Activated CD4-positive, alpha-beta T cell treated with anti-CD3 and anti-CD28 coated beads for 36 hours (primary cell): Measurements from ENCODE around the gene STRN4. TPM values are rescaled to one million over a fixed set of nuclear protein-coding genes. Genes with fewer than 3 reads are reported as not detected.

Source experiments
- ATAC-seq: fragments of 200-7000 bp; cut with Tn5 transposase; one replicate; pipeline ENCODE4 v1.10.0; 2021; ENCODE audit warnings: mild to moderate bottlenecking, moderate library complexity
- CTCF ChIA-PET: fragments of 350-600 bp; sonication (Branson Sonifier 250); formaldehyde crosslinking; loops from one replicate; lab custom pipeline; 2021; ENCODE audit warnings: antibody characterized with exemption; lab: Charles Lee
- POLR2A ChIA-PET: fragments of 350-600 bp; sonication (Branson Sonifier 250); formaldehyde crosslinking; loops from one replicate; lab custom pipeline; 2021; ENCODE audit warnings: antibody characterized with exemption, inconsistent platforms; lab: Charles Lee
- DNase-seq: peaks from one replicate; pipeline ENCODE4 v3.0.0-alpha.2; 2020
- H3K27ac Mint-ChIP-seq: one replicate; pipeline ENCODE4 v1.8.0; 2021; ENCODE audit warnings: mixed read lengths
- H3K27me3 Mint-ChIP-seq: one replicate; pipeline ENCODE4 v1.8.0; 2021; ENCODE audit warnings: mixed read lengths
- H3K36me3 Mint-ChIP-seq: one replicate; pipeline ENCODE4 v1.8.0; 2021; ENCODE audit warnings: low read depth, mixed read lengths
- H3K4me1 Mint-ChIP-seq: one replicate; pipeline ENCODE4 v1.8.0; 2021; ENCODE audit warnings: mixed read lengths
- H3K4me3 Mint-ChIP-seq: one replicate; pipeline ENCODE4 v1.8.0; 2021; ENCODE audit warnings: mild to moderate bottlenecking, moderate library complexity, mixed read lengths
- H3K9me3 Mint-ChIP-seq: one replicate; pipeline ENCODE4 v1.8.0; 2021; ENCODE audit warnings: low read depth, mixed read lengths
- intact Hi-C, 2 experiments: fragments of 100-400 bp; cut with DNase I in 1 of 2; cut with micrococcal nuclease in 1 of 2; formaldehyde crosslinking; loops; one replicate each; pipeline versions ENCODE4 v1.14.2 to v1.15.1; 2022 to 2024; cut with DNase I, micrococcal nuclease
- total RNA-seq, 2 experiments: library from RNA; stranded (reverse); gene quantifications; one replicate each; pipeline ENCODE4 v1.2.3, GENCODE V29; 2021

The STRN4 gene
- total RNA-seq, 2 experiments from 2014 or later, result 56.4 to 56.8 TPM

DNA sequence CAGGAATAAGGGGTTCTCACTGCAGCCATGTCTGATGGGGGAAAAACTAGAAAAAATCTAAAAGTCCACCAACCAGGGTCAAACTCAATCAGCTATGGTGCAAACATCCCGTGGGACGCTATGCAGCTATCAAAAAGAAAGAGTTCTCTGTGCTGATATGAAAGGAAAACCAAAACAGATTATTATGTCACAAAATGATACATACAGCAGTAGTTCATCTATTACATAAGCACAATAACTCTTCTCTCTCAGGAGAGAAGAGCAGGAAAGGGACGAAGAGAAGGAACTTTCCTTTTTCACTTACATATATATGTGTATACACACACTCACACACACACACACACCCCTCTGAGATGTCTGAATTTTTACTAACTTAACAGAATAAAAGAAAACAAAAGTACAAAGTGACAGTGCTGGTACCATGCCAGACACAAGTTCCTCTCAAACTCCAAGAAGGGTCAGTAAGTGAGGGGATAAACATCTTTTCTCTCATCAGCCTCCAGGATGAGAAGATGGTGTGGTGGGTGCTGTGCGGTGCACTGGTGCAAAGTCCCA is 3.2 kb downstream of the STRN4 start:
- Mint-ChIP-seq H3K36me3 (peaks cover 19% of the 10 kb centered on the region), H3K4me1 (peaks cover 54% of the 10 kb centered on the region), H3K4me3 (no peak overlapping the region), H3K9me3 (no peaks in the 10 kb centered on the region), H3K27ac (no peak overlapping the region), H3K27me3 (no peaks in the 10 kb centered on the region)
- CTCF ChIA-PET, result interaction anchor here (1.0 to 1.4 kb wide), 2 partner anchors 14 to 214 kb away, joined by 3 to 4 read pairs; no protein-coding TSS in a partner anchor
- POLR2A ChIA-PET, result interaction anchor here (0.7 kb wide), 1 partner anchor 16 kb away, joined by 3 read pairs; no protein-coding TSS in a partner anchor
- ATAC-seq, result no peak
- DNase-seq, result no peak
- intact Hi-C loops, result loop anchor here in 1 of 2 experiments (10.0 kb wide), 1 partner anchor 218 kb away; no protein-coding TSS in a partner anchor

DNA sequence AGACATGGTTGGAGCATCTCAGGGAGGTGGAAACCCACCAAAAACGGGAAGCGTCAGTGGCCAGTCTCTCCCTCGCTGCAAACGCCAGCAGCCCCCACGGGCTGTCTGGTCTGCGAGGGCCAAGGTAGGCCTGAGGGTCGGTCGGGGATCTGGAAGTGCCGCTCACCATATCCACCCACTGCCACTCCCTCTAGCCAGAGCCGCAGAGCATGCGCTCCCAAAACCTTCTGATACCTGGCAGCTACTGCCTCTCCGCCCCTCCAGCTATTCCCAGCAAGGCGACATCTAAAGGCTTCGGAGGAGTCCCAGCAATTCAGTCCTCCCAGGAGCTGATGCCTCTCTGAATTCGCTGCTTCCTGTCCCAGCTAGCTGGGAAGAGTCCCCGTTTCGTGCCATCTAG is 4.8 kb downstream of the STRN4 start:
- CTCF ChIA-PET, result interaction anchor here (0.5 to 1.5 kb wide), 11 partner anchors 10 to 99 kb away, joined by 3 to 4 read pairs (median 3); partner anchors contain the start of gene DACT3
- Mint-ChIP-seq H3K4me3 (no peak overlapping the region), H3K9me3 (no peaks in the 10 kb centered on the region), H3K27me3 (no peaks in the 10 kb centered on the region), H3K4me1 (peaks cover 46% of the 10 kb centered on the region), H3K27ac (no peak overlapping the region), H3K36me3 (peaks cover 28% of the 10 kb centered on the region)
- POLR2A ChIA-PET, result no interaction called here
- DNase-seq (no peak), ATAC-seq (no peak)
- intact Hi-C loops, result loop anchor here in 1 of 2 experiments (10.0 kb wide), 1 partner anchor 217 kb away; no protein-coding TSS in a partner anchor

DNA sequence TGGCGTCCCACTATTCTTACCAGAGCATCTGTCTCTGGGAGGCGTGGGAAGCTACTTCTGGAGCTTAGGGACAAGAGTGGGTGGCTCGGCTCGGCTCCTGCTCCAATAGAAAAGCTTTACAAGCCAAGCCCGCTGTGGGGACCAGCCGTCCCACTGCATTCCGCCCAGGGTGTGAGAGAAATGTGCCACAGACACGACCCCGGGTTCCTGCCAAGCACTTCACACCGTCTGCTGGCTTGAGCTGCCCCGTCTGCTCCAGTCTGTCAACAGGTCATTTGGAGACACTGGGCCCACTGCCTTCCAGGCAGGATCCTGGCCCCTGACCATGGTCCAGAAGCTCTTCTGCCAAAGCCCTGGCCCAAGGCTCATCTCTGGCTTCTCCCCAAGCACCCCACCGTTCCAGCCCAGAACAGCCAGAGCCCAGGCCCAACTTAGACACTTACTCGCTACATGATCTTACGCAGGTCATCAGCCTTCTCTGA is 6.9 kb downstream of the STRN4 start:
- intact Hi-C loops, result no loop called here
- ChIA-PET CTCF (interaction anchor here (0.5 to 1.5 kb wide), 3 partner anchors 11 to 204 kb away, joined by 3 to 6 read pairs (median 4); no protein-coding TSS in a partner anchor), POLR2A (no interaction called here)
- H3K4me1 Mint-ChIP-seq, result peaks cover 35% of the 10 kb centered on the region
- DNase-seq (no peak), ATAC-seq (no peak)
- H3K9me3 Mint-ChIP-seq, result no peaks in the 10 kb centered on the region
- no peak overlapping the region for H3K4me3 Mint-ChIP-seq
- no peaks in the 10 kb centered on the region for H3K27me3 Mint-ChIP-seq
- H3K36me3 Mint-ChIP-seq, result peaks cover 30% of the 10 kb centered on the region
- H3K27ac Mint-ChIP-seq, result peak overlapping the region; percentile 8

DNA sequence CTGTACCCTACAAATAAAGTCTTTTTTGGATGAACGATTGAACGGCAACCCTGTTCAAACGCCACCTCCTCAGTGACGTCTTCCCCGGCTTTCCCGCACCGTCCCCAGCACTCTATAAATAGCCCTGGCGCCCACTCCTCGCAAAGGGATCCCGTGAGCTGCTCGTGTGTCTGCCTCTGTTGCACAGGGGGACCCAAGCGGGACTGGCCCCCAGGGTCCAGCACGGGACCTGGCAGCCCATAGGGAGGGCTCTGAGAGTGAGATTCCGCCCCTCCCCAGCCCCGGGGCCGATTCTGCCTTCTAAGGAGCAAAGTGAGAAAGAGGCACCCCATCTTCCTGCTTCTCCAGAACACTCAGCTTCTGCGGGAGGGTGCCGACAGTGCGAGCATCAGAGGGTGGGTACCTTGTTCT is 8.5 kb downstream of the STRN4 start:
- POLR2A ChIA-PET, result interaction anchor here (0.6 kb wide), 1 partner anchor 35 kb away, joined by 3 read pairs; no protein-coding TSS in a partner anchor
- no peak overlapping the region for H3K27ac Mint-ChIP-seq

DNA sequence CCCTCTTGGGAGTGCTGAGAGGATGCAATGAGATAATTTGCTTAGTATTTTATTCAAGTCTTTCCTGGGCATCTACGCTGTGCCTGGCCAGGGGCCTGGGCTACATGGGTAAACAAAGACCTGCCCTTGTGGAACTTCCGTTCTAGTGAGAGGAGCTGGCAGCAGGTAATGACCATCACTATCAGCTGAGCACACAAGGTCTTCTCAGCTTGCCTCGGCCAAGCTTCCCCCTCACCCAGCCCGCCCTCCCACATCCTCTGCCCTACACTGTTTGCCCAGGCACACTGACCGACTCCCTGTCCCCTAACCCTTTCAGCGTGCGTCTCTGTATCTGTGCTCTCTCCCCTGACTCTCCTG is 9.0 kb downstream of the STRN4 start:
- no peaks in the 10 kb centered on the region for H3K9me3 Mint-ChIP-seq
- peaks cover 31% of the 10 kb centered on the region for H3K36me3 Mint-ChIP-seq
- no peak for ATAC-seq
- no peak overlapping the region for H3K4me3 Mint-ChIP-seq
- DNase-seq, result no peak
- H3K4me1 Mint-ChIP-seq, result peaks cover 17% of the 10 kb centered on the region
- H3K27me3 Mint-ChIP-seq, result no peaks in the 10 kb centered on the region
- ChIA-PET POLR2A (interaction anchor here (0.6 kb wide), 1 partner anchor 35 kb away, joined by 3 read pairs; no protein-coding TSS in a partner anchor), CTCF (interaction anchor here (0.7 to 1.6 kb wide), 5 partner anchors 10 to 103 kb away, joined by 3 to 9 read pairs (median 4); no protein-coding TSS in a partner anchor)
- intact Hi-C loops, result no loop called here
- no peak overlapping the region for H3K27ac Mint-ChIP-seq

More for the DNA sequence above, 8.5 kb downstream of the STRN4 start:
- Mint-ChIP-seq H3K9me3 (no peaks in the 10 kb centered on the region), H3K4me3 (no peak overlapping the region), H3K4me1 (peaks cover 20% of the 10 kb centered on the region), H3K36me3 (peaks cover 32% of the 10 kb centered on the region), H3K27me3 (no peaks in the 10 kb centered on the region)
- intact Hi-C loops, result no loop called here
- CTCF ChIA-PET, result interaction anchor here (0.7 to 1.6 kb wide), 5 partner anchors 10 to 103 kb away, joined by 3 to 9 read pairs (median 4); no protein-coding TSS in a partner anchor
- DNase-seq (no peak), ATAC-seq (no peak)

DNA sequence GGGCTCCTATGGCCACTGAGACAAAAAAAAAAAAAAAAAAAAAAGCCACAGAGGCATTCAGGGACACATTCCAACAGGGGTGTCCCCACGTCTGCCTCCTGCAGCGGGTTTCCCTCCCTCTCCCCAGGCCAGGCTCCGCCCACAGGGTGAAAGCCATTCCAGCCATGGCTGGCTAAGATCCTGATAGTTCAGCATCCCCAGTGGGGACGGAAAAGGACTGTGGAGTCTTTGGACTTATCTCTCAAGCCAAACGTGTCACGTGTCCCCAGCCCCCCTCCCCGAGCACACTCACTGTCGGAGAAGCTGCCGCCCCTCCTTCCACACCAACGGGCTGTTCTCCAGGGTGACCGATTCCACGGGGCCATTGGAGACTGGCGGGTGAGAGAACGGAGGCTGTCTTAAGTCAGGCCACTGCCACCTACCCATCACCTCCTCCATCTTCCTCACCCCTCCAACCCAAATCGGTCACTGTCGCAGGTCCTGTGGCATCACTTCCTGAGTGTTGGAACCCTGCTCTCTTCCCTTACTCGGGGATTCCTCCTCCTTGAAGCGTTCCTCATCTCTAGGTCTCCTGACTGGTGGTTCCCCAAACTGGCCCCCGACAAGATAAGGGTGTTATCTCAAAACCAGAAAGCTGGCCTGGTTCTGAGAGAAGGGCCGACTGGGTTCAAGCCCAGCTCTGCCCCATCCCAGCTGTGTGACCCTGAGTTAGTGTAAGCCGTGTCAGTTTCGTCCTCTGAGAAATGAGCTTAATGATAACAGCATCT is 9.5 kb downstream of the STRN4 start:
- POLR2A ChIA-PET, result interaction anchor here (0.6 kb wide), 1 partner anchor 22 kb away, joined by 5 read pairs; no protein-coding TSS in a partner anchor
- Mint-ChIP-seq H3K4me1 (peaks cover 16% of the 10 kb centered on the region), H3K27me3 (no peaks in the 10 kb centered on the region), H3K36me3 (peaks cover 32% of the 10 kb centered on the region), H3K4me3 (no peak overlapping the region), H3K9me3 (no peaks in the 10 kb centered on the region), H3K27ac (no peak overlapping the region)
- CTCF ChIA-PET, result interaction anchor here (0.7 to 1.6 kb wide), 3 partner anchors 9 to 34 kb away, joined by 4 to 9 read pairs (median 4); no protein-coding TSS in a partner anchor
- no peak for DNase-seq
- no peak for ATAC-seq
- intact Hi-C loops, result no loop called here

DNA sequence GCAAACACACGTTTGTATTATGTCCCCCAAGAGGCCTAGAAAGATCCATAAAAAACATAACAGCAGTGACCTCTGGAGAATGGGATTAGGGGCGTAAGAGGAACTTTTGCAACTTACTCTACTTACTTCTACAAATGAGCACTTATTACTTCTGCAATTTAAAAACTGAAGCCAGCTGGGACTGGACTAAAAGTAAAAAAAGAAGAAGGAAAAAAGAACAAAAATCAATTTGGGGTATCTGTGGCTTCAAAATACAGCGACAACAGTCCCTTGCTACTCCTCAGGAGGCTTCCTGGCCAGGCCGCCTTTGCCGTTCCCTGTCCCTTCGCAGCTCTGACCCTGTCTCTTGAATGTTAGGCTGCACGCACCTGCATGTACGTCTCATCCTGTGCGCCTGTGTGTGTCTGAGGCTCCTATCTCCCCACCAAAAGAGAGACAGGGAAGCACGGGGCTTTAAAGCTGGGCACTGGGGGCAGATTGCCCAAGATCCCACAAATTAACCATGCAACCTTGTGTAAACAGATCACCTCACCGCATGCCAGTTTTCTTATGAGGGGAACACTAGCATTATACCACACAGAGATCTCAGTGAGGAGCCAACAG is 12.5 kb downstream of the STRN4 start:
- DNase-seq (no peak), ATAC-seq (no peak)
- H3K9me3 Mint-ChIP-seq, result no peaks in the 10 kb centered on the region
- peaks cover 31% of the 10 kb centered on the region for H3K36me3 Mint-ChIP-seq
- no peak overlapping the region for H3K27ac Mint-ChIP-seq
- H3K27me3 Mint-ChIP-seq, result no peaks in the 10 kb centered on the region
- H3K4me3 Mint-ChIP-seq, result no peak overlapping the region
- peaks cover 17% of the 10 kb centered on the region for H3K4me1 Mint-ChIP-seq
- intact Hi-C loops, result no loop called here
- CTCF ChIA-PET, result interaction anchor here (1.0 to 1.6 kb wide), 5 partner anchors 16 to 114 kb away, joined by 3 to 6 read pairs (median 3); partner anchors contain the start of gene DACT3
- POLR2A ChIA-PET, result no interaction called here

DNA sequence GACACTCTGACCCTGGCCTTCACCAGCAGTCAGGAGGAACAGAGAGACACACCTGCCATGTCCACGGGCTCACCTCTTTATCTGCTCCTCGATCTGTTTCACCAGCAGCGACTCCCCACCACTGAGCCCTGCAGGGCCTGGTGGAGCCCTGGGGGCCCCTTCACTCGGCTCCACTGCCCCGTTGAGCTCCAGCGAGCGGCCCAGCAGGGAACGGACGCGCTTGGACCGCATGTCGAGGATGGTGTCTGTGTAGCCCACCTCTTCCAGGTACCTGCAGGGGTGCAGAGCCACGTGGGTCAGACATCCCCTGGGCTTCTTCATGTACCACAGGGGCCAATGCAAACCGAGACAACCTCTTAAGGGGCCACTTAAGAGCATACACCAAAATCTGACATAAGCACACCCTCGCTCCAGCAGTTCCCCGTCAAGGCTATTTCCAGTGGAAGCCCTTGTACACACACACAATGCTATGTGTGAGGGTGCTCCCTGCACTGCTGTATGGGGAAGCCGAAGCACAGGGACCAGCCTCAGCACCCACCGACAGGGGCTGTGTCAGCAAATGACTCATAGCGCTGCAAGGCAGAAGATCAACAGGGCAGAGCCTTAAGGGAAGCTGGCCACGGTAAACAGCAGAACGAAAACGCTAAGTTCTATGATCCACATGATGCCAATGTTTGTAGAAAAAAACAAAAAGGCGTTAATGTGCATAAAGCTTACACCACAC is 13.1 kb downstream of the STRN4 start:
- intact Hi-C loops, result no loop called here
- Mint-ChIP-seq H3K9me3 (no peaks in the 10 kb centered on the region), H3K27me3 (no peaks in the 10 kb centered on the region), H3K27ac (no peak overlapping the region), H3K4me1 (peaks cover 22% of the 10 kb centered on the region), H3K36me3 (peaks cover 35% of the 10 kb centered on the region), H3K4me3 (no peak overlapping the region)
- DNase-seq (no peak), ATAC-seq (no peak)
- POLR2A ChIA-PET, result no interaction called here
- CTCF ChIA-PET, result interaction anchor here (1.0 to 1.1 kb wide), 3 partner anchors 25 to 72 kb away, joined by 3 read pairs; partner anchors contain the start of gene DACT3

DNA sequence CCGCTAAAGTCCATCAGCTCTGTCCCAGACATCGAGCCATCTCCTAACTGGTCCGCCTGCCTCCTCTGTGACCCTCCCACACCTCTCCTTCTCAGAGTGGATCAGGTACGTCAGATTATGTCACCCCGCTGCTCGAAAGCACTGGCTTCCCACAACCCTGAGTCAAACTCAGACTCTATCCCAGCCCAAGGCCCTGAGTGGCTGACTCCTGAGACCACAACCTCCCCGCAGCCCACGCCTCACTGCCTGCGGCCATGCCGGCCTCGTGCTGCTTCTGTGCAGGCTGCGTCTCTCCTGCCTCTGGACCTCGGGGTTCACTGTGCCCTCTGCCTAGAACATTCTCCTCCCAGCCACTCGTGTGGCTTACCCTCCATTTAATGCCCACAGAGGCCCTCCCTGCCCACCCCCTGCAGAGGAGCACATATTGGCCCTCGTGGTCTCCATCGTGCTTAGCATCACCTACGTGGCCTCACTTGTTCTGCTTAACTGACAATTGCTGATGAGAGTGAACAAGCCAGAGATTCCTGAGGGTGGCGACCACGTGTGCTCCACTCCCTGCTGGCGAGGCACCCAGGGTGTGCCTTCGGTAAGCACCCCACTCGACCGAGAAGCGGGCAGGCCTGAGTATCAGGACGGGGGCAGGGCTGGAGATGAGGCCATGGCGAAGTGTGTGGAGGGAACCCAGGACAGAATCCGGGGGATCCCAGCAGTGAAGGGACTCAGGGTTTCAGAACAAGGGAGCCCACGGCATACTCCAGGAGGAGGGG is 13.9 kb downstream of the STRN4 start:
- ChIA-PET CTCF (interaction anchor here (0.9 to 1.8 kb wide), 4 partner anchors 18 to 88 kb away, joined by 3 to 5 read pairs (median 4); no protein-coding TSS in a partner anchor), POLR2A (no interaction called here)
- H3K9me3 Mint-ChIP-seq, result no peaks in the 10 kb centered on the region
- H3K4me1 Mint-ChIP-seq, result peaks cover 22% of the 10 kb centered on the region
- peak overlapping the region; percentile 22 for H3K27ac Mint-ChIP-seq
- H3K27me3 Mint-ChIP-seq, result no peaks in the 10 kb centered on the region
- intact Hi-C loops, result no loop called here
- DNase-seq, result no peak
- no peak overlapping the region for H3K4me3 Mint-ChIP-seq
- peaks cover 32% of the 10 kb centered on the region for H3K36me3 Mint-ChIP-seq
- no peak for ATAC-seq

DNA sequence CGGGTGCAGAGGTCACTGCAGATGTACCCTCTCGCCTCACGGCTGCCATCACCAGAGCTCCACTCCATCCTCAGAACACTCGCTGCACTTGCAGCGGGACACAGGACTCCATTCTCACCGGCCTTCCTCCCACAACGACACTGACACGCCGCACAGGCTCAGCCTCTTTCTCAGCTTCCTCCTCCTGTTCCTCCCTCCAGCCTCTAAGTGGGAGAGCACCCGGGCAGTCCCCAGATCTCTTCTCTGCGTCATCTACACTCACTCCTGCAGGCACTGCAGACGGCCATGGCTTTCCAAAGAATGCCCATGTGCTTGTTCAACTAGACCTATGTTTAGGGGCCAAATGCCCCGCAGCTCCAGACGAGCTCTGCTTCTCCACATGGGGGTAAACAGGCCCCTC is 14.7 kb downstream of the STRN4 start:
- intact Hi-C loops, result loop anchor here in 1 of 2 experiments (2.0 kb wide), 1 partner anchor 15 kb away; the partner anchor contains the start of gene PRKD2
- Mint-ChIP-seq H3K27ac (no peak overlapping the region), H3K4me3 (no peak overlapping the region), H3K4me1 (peaks cover 22% of the 10 kb centered on the region), H3K36me3 (peaks cover 35% of the 10 kb centered on the region), H3K27me3 (no peaks in the 10 kb centered on the region), H3K9me3 (no peaks in the 10 kb centered on the region)
- ATAC-seq (no peak), DNase-seq (no peak)
- ChIA-PET POLR2A (no interaction called here), CTCF (interaction anchor here (0.9 to 1.8 kb wide), 5 partner anchors 17 to 88 kb away, joined by 3 to 5 read pairs (median 3); no protein-coding TSS in a partner anchor)
